ENCODE data around the gene PFKFB3.
"Not testable (repeated sequence)": the region's sequence is repeated elsewhere in the genome, so short reads cannot be mapped to it uniquely, and the experiment has no call there.

Gene PFKFB3

GRCh38 chr10:6236349-6237198 is 33.8 kb downstream of the PFKFB3 start:
- no peak for DNase-seq (ENCODE audit: low read depth)

- no peak for DNase-seq (ENCODE audit: low read depth)
These were observed 34.4 kb downstream of the PFKFB3 start for GRCh38 chr10:6237199-6237530.

GRCh38 chr10:6238587-6239212 is 36.0 kb downstream of the PFKFB3 start:
- DNase-seq (ENCODE audit: low read depth), result not testable (repeated sequence)

GRCh38 chr10:6239213-6239991 is 36.7 kb downstream of the PFKFB3 start:
- peak; percentile 98 for DNase-seq (ENCODE audit: low read depth)

- DNase-seq (ENCODE audit: low read depth), result no peak
These were observed 37.5 kb downstream of the PFKFB3 start for GRCh38 chr10:6240254-6240653.

GRCh38 chr10:6242089-6242488 is 39.4 kb downstream of the PFKFB3 start:
- no peak for DNase-seq (ENCODE audit: low read depth)

- DNase-seq (ENCODE audit: low read depth), result no peak
These were observed 41.8 kb downstream of the PFKFB3 start for GRCh38 chr10:6244510-6244909.

- no peak for DNase-seq (ENCODE audit: low read depth)
These were observed 44.4 kb downstream of the PFKFB3 start for GRCh38 chr10:6247041-6247712.

GRCh38 chr10:6248908-6249307 is 46.2 kb downstream of the PFKFB3 start:
- DNase-seq (ENCODE audit: low read depth), result not testable (repeated sequence)

- DNase-seq (ENCODE audit: low read depth), result no peak
These were observed 47.0 kb downstream of the PFKFB3 start for GRCh38 chr10:6249698-6250097.

- DNase-seq (ENCODE audit: low read depth), result no peak
These were observed 48.0 kb downstream of the PFKFB3 start for GRCh38 chr10:6250745-6251144.

GRCh38 chr10:6254201-6254600 is 51.5 kb downstream of the PFKFB3 start:
- DNase-seq (ENCODE audit: low read depth), result no peak

- no peak for DNase-seq (ENCODE audit: low read depth)
These were observed 52.9 kb downstream of the PFKFB3 start for GRCh38 chr10:6255548-6256061.

GRCh38 chr10:6256439-6256838 is 53.7 kb downstream of the PFKFB3 start:
- DNase-seq (ENCODE audit: low read depth), result no peak

- DNase-seq (ENCODE audit: low read depth), result no peak
These were observed 56.4 kb downstream of the PFKFB3 start for GRCh38 chr10:6259153-6259552.

- DNase-seq (ENCODE audit: low read depth), result no peak
These were observed 58.1 kb downstream of the PFKFB3 start for GRCh38 chr10:6260843-6261242.

- DNase-seq (ENCODE audit: low read depth), result no peak
These were observed 65.2 kb downstream of the PFKFB3 start for GRCh38 chr10:6267941-6268340.

- DNase-seq (ENCODE audit: low read depth), result no peak
These were observed 66.7 kb downstream of the PFKFB3 start for GRCh38 chr10:6269432-6269831.

- DNase-seq (ENCODE audit: low read depth), result no peak
These were observed 67.5 kb downstream of the PFKFB3 start for GRCh38 chr10:6269953-6270867.

GRCh38 chr10:6270951-6271350 is 68.2 kb downstream of the PFKFB3 start:
- no peak for DNase-seq (ENCODE audit: low read depth)

- DNase-seq (ENCODE audit: low read depth), result no peak
These were observed 68.9 kb downstream of the PFKFB3 start for GRCh38 chr10:6271663-6272062.

Data from non-pigmented ciliary epithelial cell (primary cell).